ENCODE data around the gene PTGER2.

The PTGER2 gene

DNA sequence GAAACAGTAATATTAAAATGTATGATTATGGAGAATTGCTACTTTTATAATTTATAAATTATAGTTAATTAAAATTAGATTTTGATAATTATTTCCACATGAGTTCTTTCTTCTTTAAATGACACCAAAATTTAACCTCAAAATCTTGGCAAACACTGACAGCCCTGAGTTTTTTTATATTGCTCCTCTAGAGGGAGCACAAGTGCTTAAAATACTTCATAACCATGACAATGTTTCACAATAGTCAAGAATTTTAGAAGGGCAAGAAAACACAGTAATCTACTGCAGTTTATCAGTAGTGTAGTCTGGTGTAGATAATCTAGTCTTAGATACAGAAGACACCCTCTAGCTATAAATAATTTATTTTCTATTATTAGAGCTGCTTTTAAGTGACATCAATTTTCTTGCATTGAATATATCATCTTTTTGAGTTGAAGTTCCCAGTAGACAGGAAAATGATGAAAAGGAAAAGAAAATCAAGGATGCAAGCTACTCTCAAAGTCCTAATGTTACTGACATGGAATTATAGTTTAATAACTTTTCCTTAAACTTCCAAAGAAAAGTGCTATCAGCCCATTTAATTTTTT is 14.3 kb upstream of the PTGER2 start:
- no peaks in the 10 kb centered on the region for H3K9me3 ChIP-seq (ENCODE audit: insufficient read depth, low read length, severe bottlenecking)
- no peak overlapping the region for H3K4me3 ChIP-seq (ENCODE audit: low read depth in 1 of 2, low read length in 2 of 2)
- H3K9ac ChIP-seq (ENCODE audit: low read depth, low read length): no peak overlapping the region
- DNase-seq (peak; percentile 33), ATAC-seq (ENCODE audit: insufficient read depth, low read depth) (peak; percentile 86)
- no peak overlapping the region for H3K4me2 ChIP-seq (ENCODE audit: insufficient read depth, low read length)
- H3K4me1 ChIP-seq (ENCODE audit: insufficient read depth, low read length): peaks cover 9% of the 10 kb centered on the region; the same call in 1 of the 2 replicates
- no peaks in the 10 kb centered on the region for H3K36me3 ChIP-seq (ENCODE audit: insufficient read depth, low read length)
- TF ChIP-seq, protein P1, sequence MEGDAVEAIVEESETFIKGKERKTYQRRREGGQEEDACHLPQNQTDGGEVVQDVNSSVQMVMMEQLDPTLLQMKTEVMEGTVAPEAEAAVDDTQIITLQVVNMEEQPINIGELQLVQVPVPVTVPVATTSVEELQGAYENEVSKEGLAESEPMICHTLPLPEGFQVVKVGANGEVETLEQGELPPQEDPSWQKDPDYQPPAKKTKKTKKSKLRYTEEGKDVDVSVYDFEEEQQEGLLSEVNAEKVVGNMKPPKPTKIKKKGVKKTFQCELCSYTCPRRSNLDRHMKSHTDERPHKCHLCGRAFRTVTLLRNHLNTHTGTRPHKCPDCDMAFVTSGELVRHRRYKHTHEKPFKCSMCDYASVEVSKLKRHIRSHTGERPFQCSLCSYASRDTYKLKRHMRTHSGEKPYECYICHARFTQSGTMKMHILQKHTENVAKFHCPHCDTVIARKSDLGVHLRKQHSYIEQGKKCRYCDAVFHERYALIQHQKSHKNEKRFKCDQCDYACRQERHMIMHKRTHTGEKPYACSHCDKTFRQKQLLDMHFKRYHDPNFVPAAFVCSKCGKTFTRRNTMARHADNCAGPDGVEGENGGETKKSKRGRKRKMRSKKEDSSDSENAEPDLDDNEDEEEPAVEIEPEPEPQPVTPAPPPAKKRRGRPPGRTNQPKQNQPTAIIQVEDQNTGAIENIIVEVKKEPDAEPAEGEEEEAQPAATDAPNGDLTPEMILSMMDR (IDR thresholded peaks at IDR 0.05; ENCODE audit: borderline replicate concordance, extremely low read depth, low read length, poor library complexity, severe bottlenecking): peak; percentile 77
- TF ChIP-seq EZH2 (IDR thresholded peaks at IDR 0.05; ENCODE audit: borderline replicate concordance, low read depth, low read length, severe bottlenecking): no peak
- no peaks in the 10 kb centered on the region for H3K27me3 ChIP-seq (ENCODE audit: insufficient read depth, low read length, poor library complexity)
- H3K27ac ChIP-seq (ENCODE audit: low read length): no peak overlapping the region
- H3K79me2 ChIP-seq (ENCODE audit: insufficient read depth, low read length): no peaks in the 10 kb centered on the region
- no peaks in the 10 kb centered on the region for H4K20me1 ChIP-seq (ENCODE audit: insufficient read depth, low read length)
- no peak overlapping the region for H2AFZ ChIP-seq (ENCODE audit: low read depth, low read length)

DNA sequence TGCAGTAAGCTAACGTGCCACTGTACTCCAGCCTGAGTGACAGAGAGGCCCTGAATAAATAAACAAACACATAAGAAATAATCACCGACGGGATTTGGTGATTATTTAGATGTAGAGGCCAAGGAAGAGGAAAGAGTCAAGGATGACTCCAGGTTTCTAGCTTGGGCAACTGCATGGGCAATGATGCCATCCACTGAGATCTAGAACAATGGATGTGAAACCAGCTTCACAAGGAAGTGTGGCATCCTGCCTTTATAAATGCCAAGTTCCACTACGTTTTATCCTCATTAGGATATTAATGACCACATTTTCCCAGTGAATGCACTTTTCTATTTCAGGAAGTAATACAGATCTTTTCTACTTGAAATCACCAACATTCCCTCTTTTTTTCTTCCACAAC is 10.9 kb upstream of the PTGER2 start:
- Histone ChIP-seq H3K4me2 (ENCODE audit: insufficient read depth, low read length) (no peak overlapping the region), H3K9me3 (ENCODE audit: insufficient read depth, low read length, severe bottlenecking) (no peaks in the 10 kb centered on the region), H3K9ac (ENCODE audit: low read depth, low read length) (no peak overlapping the region), H3K4me3 (ENCODE audit: low read depth in 1 of 2, low read length in 2 of 2) (no peak overlapping the region), H3K4me1 (ENCODE audit: insufficient read depth, low read length) (peaks cover 9% of the 10 kb centered on the region; the same call in 1 of the 2 replicates), H2AFZ (ENCODE audit: low read depth, low read length) (no peak overlapping the region), H3K36me3 (ENCODE audit: insufficient read depth, low read length) (no peaks in the 10 kb centered on the region), H4K20me1 (ENCODE audit: insufficient read depth, low read length) (no peaks in the 10 kb centered on the region), H3K27me3 (ENCODE audit: insufficient read depth, low read length, poor library complexity) (no peaks in the 10 kb centered on the region), H3K79me2 (ENCODE audit: insufficient read depth, low read length) (no peaks in the 10 kb centered on the region), H3K27ac (ENCODE audit: low read length) (no peak overlapping the region)
- no peak for TF ChIP-seq EZH2 (IDR thresholded peaks at IDR 0.05; ENCODE audit: borderline replicate concordance, low read depth, low read length, severe bottlenecking)
- TF ChIP-seq, protein P1 (IDR thresholded peaks at IDR 0.05; ENCODE audit: borderline replicate concordance, extremely low read depth, low read length, poor library complexity, severe bottlenecking): no peak
- DNase-seq (no peak), ATAC-seq (ENCODE audit: insufficient read depth, low read depth) (no peak)

DNA sequence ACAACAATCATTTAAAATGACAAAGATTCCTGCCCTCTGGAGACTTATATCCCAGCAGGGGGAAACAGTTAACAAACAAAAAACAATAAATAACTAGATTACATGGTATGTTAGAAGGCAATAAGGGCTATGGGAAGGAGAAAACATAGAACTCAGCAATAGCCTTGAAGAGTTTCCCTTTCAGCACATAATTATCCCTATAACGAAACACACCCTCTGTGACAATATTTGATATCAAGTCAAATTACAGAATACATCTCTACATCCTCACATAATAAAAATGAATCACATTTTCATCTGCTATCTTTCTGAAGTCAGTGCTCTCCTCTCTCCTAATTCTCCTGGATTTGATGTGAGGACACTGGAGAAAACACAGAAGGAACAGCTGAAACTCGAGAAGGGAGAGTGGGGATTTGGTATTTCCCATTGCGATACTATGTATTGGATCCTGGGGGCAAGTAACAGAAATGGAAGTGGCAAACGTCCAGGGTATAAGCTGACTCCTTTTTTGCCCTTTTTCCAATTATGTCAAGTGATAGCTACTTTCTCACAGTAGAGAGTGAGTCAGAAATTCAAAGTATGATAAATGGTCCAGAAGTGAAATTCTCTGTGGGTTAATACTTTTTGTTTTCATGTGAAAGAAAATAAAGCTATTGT is 9.7 kb upstream of the PTGER2 start:
- Histone ChIP-seq H3K79me2 (ENCODE audit: insufficient read depth, low read length) (no peaks in the 10 kb centered on the region), H3K4me2 (ENCODE audit: insufficient read depth, low read length) (no peak overlapping the region), H3K27ac (ENCODE audit: low read length) (no peak overlapping the region), H3K9me3 (ENCODE audit: insufficient read depth, low read length, severe bottlenecking) (no peaks in the 10 kb centered on the region), H3K36me3 (ENCODE audit: insufficient read depth, low read length) (no peaks in the 10 kb centered on the region), H3K4me1 (ENCODE audit: insufficient read depth, low read length) (peaks cover 12% of the 10 kb centered on the region), H3K4me3 (ENCODE audit: low read depth in 1 of 2, low read length in 2 of 2) (no peak overlapping the region), H3K9ac (ENCODE audit: low read depth, low read length) (no peak overlapping the region), H3K27me3 (ENCODE audit: insufficient read depth, low read length, poor library complexity) (no peaks in the 10 kb centered on the region), H2AFZ (ENCODE audit: low read depth, low read length) (no peak overlapping the region), H4K20me1 (ENCODE audit: insufficient read depth, low read length) (no peaks in the 10 kb centered on the region)
- DNase-seq (no peak), ATAC-seq (ENCODE audit: insufficient read depth, low read depth) (no peak)
- no peak for TF ChIP-seq EZH2 (IDR thresholded peaks at IDR 0.05; ENCODE audit: borderline replicate concordance, low read depth, low read length, severe bottlenecking)
- TF ChIP-seq, protein P1 (IDR thresholded peaks at IDR 0.05; ENCODE audit: borderline replicate concordance, extremely low read depth, low read length, poor library complexity, severe bottlenecking): no peak
